ENCODE measurements around the gene SELENOV.

GRCh38 chr19:39502640-39503417, 12.1 kb upstream of the SELENOV start:
- TF ChIP-seq CTCF (conservative IDR thresholded peaks at IDR 0.05) (peak; percentile 99), ZFX (IDR thresholded peaks at IDR 0.05) (peak; percentile 40; the same call in 1 of the 2 replicates)

Data from C4-2B (cell line).